IMR-90 (cell line): ENCODE results near the gene FXYD1. TPM values are rescaled to one million over a fixed set of nuclear protein-coding genes. Genes with fewer than 3 reads are reported as not detected.

Experiments used
- ATAC-seq: fragments of 200-7000 bp; cut with Tn5 transposase; 2 replicates; pipeline ENCODE4 v1.9.1; 2020; ENCODE audit warnings: low read depth, mild to moderate bottlenecking, moderate library complexity
- BruUV-seq: library from RNA; stranded (reverse); fragments of 400-500 nt; replicated peaks from 2 replicates; lab custom pipeline; 2021; lab: Mats Ljungman, UMichigan
- CTCF ChIA-PET: fragments of 300-600 bp; formaldehyde crosslinking; extraction: SDS; loops from one replicate; lab custom pipeline; 2021; ENCODE audit warnings: antibody characterized with exemption; lab: Yijun Ruan, JAX
- POLR2A ChIA-PET: fragments of 300-600 bp; sonication (Branson Sonifier 250); formaldehyde crosslinking; loops from one replicate; lab custom pipeline; 2022; ENCODE audit warnings: antibody characterized with exemption; ENCODE audit not compliant: unreplicated experiment; lab: Charles Lee
- DNase-seq: peaks from one replicate; pipeline ENCODE4 v3.0.0; 2013
- H2AFZ ChIP-seq: replicated peaks from 2 replicates; pipeline ENCODE3; 2013; ENCODE audit warnings: low read length, mild to moderate bottlenecking; ENCODE audit not compliant: poor library complexity
- H2AK5ac ChIP-seq: 2 replicates; pipeline ENCODE4 v1.6.1; 2013; ENCODE audit warnings: low read depth, low read length, inconsistent platforms
- H2AK9ac ChIP-seq: replicated peaks from 2 replicates; pipeline ENCODE3; 2013; ENCODE audit warnings: mild to moderate bottlenecking, low read depth, low read length, moderate library complexity; ENCODE audit not compliant: poor library complexity
- H2BK120ac ChIP-seq: 2 replicates; pipeline ENCODE4 v1.6.1; 2013; ENCODE audit warnings: low read depth, low read length, inconsistent platforms
- H2BK15ac ChIP-seq: 3 replicates; pipeline ENCODE4 v1.6.1; 2013; ENCODE audit warnings: low read depth, low read length, inconsistent platforms
- H2BK20ac ChIP-seq: 2 replicates; pipeline ENCODE4 v1.6.1; 2013; ENCODE audit warnings: low read depth, mild to moderate bottlenecking, inconsistent platforms, low read length, moderate library complexity
- H2BK5ac ChIP-seq: 2 replicates; pipeline ENCODE4 v1.6.1; 2013; ENCODE audit warnings: mild to moderate bottlenecking, low read depth, low read length, inconsistent platforms; ENCODE audit not compliant: poor library complexity, severe bottlenecking
- H3K14ac ChIP-seq: replicated peaks from 2 replicates; pipeline ENCODE4 v1.6.1; 2013; ENCODE audit warnings: low read depth, low read length, inconsistent platforms
- H3K18ac ChIP-seq: 2 replicates; pipeline ENCODE4 v1.6.1; 2013; ENCODE audit warnings: low read depth, low read length, control low read depth
- H3K23ac ChIP-seq: 2 replicates; pipeline ENCODE4 v1.6.1; 2013; ENCODE audit warnings: low read depth, low read length, inconsistent platforms
- H3K27ac ChIP-seq: 2 replicates; pipeline ENCODE4 v1.5.1; 2013; ENCODE audit warnings: mild to moderate bottlenecking, control low read depth, low read length; ENCODE audit not compliant: insufficient read depth
- H3K27me3 ChIP-seq: 2 replicates; pipeline ENCODE4 v1.6.1; 2013; ENCODE audit warnings: low read length; ENCODE audit not compliant: control insufficient read depth, insufficient read depth
- H3K36me3 ChIP-seq: 2 replicates; pipeline ENCODE4 v1.6.1; 2013; ENCODE audit warnings: low read length, mixed read lengths; ENCODE audit not compliant: control insufficient read depth, insufficient read depth
- H3K4ac ChIP-seq: 2 replicates; pipeline ENCODE4 v1.6.1; 2013; ENCODE audit warnings: low read depth, low read length, inconsistent platforms
- H3K4me1 ChIP-seq: 2 replicates; pipeline ENCODE4 v1.6.1; 2013; ENCODE audit warnings: low read length, mixed read lengths; ENCODE audit not compliant: control insufficient read depth, insufficient read depth
- H3K4me2 ChIP-seq: 2 replicates; pipeline ENCODE4 v1.6.1; 2013; ENCODE audit warnings: low read depth, mild to moderate bottlenecking, control low read depth, low read length, moderate library complexity
- H3K4me3 ChIP-seq: 2 replicates; pipeline ENCODE4 v1.5.1; 2013; ENCODE audit warnings: low read depth, mild to moderate bottlenecking, control low read depth, low read length, moderate library complexity; ENCODE audit not compliant: insufficient read depth
- H3K56ac ChIP-seq: 2 replicates; pipeline ENCODE4 v1.6.1; 2013; ENCODE audit warnings: low read length, inconsistent platforms; ENCODE audit not compliant: insufficient read depth; ENCODE audit errors: extremely low read depth
- H3K79me1 ChIP-seq, 2 experiments: 2 replicates each; pipeline ENCODE4 v1.6.1; 2013; ENCODE audit warnings: low read length in 2 of 2, inconsistent platforms in 1 of 2, low read depth in 1 of 2
- H3K9ac ChIP-seq: 2 replicates; pipeline ENCODE4 v1.6.1; 2013; ENCODE audit warnings: low read depth, low read length, control low read depth
- H3K9me1 ChIP-seq: 2 replicates; pipeline ENCODE4 v1.6.1; 2013; ENCODE audit warnings: low read length, inconsistent platforms; ENCODE audit not compliant: insufficient read depth
- H3K9me3 ChIP-seq: 2 replicates; pipeline ENCODE4 v1.6.1; 2013; ENCODE audit warnings: low read length; ENCODE audit not compliant: control insufficient read depth, insufficient read depth
- H4K20me1 ChIP-seq: 2 replicates; pipeline ENCODE4 v1.6.1; 2013; ENCODE audit warnings: low read length, inconsistent platforms; ENCODE audit not compliant: insufficient read depth
- H4K5ac ChIP-seq: 2 replicates; pipeline ENCODE4 v1.6.1; 2013; ENCODE audit warnings: mild to moderate bottlenecking, low read depth, low read length, control low read depth
- H4K8ac ChIP-seq, 2 experiments: 2 replicates each; pipeline ENCODE4 v1.6.1; 2013; ENCODE audit warnings: low read depth in 2 of 2, low read length in 2 of 2, control low read depth in 1 of 2, inconsistent platforms in 1 of 2
- H4K91ac ChIP-seq: 2 replicates; pipeline ENCODE4 v1.6.1; 2013; ENCODE audit warnings: low read depth, low read length, inconsistent platforms; ENCODE audit not compliant: insufficient read depth
- BHLHE40 ChIP-seq: fragments of 150-350 bp; IDR thresholded peaks from 2 replicates; pipeline ENCODE4 v1.6.1; 2016; ENCODE audit warnings: mild to moderate bottlenecking, low read depth, low read length
- CHD1 ChIP-seq: IDR thresholded peaks from 2 replicates; pipeline ENCODE4 v1.6.1; 2012; ENCODE audit warnings: low read depth, low read length, improper control_type of control experiment
- FOS ChIP-seq: fragments of 150-350 bp; IDR thresholded peaks from 2 replicates; pipeline ENCODE4 v1.6.1; 2016; ENCODE audit warnings: low read depth, low read length
- MAFK ChIP-seq: IDR thresholded peaks from 2 replicates; pipeline ENCODE4 v1.6.1; 2012; ENCODE audit warnings: low read depth, low read length, improper control_type of control experiment
- POLR2A ChIP-seq: IDR thresholded peaks from 2 replicates; pipeline ENCODE4 v1.6.1; 2012; ENCODE audit warnings: mild to moderate bottlenecking, low read depth, low read length
- RAD21 ChIP-seq: IDR thresholded peaks from 2 replicates; pipeline ENCODE4 v1.6.1; 2012; ENCODE audit warnings: low read length, improper control_type of control experiment
- SMC3 ChIP-seq: fragments of 150-350 bp; IDR thresholded peaks from 2 replicates; pipeline ENCODE4 v1.6.1; 2016; ENCODE audit warnings: low read depth, mild to moderate bottlenecking, antibody characterized with exemption, low read length, moderate library complexity
- WGBS, 2 experiments: methylation state at CpG; one replicate each; pipeline versions ENCODE4 v1.1.5 to v1.1.7; 2013; ENCODE audit warnings: missing lambda C conversion rate in 2 of 2; ENCODE audit not compliant: insufficient read length in 1 of 2; ENCODE audit errors: extremely low coverage in 2 of 2; 5-methylcytosine and 5-hydroxymethylcytosine counted together
- dilution Hi-C: fragments of 300-500 bp; cut with HindIII; formaldehyde crosslinking; loops from one replicate; pipeline ENCODE4 v1.14.3; 2018; ENCODE audit warnings: low sequenced_read_pairs; ENCODE audit not compliant: unreplicated experiment
- in situ Hi-C: fragments of 300-500 bp; cut with MboI; formaldehyde crosslinking; loops from 3 replicates; pipeline ENCODE4 v1.14.3; 2019; ENCODE audit warnings: low sequenced_read_pairs, inconsistent platforms, mixed read lengths
- intact Hi-C: fragments of 100-400 bp; cut with micrococcal nuclease; formaldehyde crosslinking; loops from 2 replicates; pipeline ENCODE4 v1.10.0; 2022
- polyA plus RNA-seq, 3 experiments: library from polyadenylated mRNA; depleted of rRNA; stranded (reverse); fragments of >200 nt; gene quantifications; 2 replicates each; pipeline ENCODE4 v1.2.3, GENCODE V29; 2012; ENCODE audit warnings: low replicate concordance in 1 of 3
- total RNA-seq: library from RNA; depleted of rRNA; stranded (reverse); fragments of >200 nt; gene quantifications from 2 replicates; pipeline ENCODE4 v1.2.3, GENCODE V29; 2012
- TF ChIP-seq, protein P1 (sequence below): fragments of 150-350 bp; IDR thresholded peaks from 2 replicates; pipeline ENCODE4 v1.6.1; 2017; ENCODE audit warnings: mild to moderate bottlenecking, antibody characterized with exemption, low read length, low read depth
- TF ChIP-seq, protein P2 (sequence below): fragments of 150-350 bp; IDR thresholded peaks from 2 replicates; pipeline ENCODE4 v1.6.1; 2016; ENCODE audit warnings: low read depth, mild to moderate bottlenecking, low read length, moderate library complexity, borderline replicate concordance

Gene FXYD1
- total and polyA plus RNA-seq, 2 of the 4 experiments (the other 2 are of a cell fraction): 0.18 to 3.9 TPM

GRCh38 chr19:35144600-35145436 is 6.2 kb downstream of the FXYD1 start (continued):
- TF ChIP-seq FOS: no peak

DNA sequence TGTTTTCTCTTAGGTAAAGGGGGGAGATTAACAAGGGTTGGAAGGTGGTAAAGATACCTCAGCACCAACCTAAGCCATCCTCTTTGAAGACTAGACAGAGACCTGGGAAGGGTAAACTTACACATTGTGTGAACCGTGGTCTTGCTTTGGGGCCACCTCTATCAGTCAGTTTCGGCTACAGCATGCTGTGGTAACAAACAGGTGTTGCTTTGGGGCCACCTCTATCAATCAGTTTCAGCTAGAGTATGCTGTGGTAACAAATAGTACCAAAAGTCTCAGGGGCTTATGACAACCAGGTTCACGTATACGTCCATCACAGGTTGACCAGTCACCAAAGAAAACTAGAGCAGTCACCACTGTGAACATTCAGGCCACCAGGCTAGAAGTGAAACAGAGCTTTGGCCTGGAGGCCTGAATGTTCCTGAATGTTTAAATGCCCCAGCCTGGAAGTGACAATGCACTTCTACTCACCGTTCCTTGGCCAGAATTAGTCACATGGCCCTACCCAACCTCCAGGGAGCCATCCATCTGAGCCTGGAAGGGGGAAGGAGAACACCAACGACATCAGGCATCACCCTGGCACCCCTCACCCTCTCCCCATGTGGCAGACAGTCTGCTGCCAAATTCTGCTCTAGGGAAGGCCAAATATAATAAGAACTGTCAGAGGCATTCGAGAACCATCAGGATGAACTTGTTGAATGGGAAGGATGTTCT is 8.3 kb downstream of the FXYD1 start:
- BruUV-seq: no TSS peak
- POLR2A ChIA-PET: no interaction called here
- H2BK120ac ChIP-seq: no peak overlapping the region
- H2AFZ ChIP-seq: no peak overlapping the region
- WGBS, 2 experiments: 83% methylated on average over 1 of the region's 7 CpGs; no CpG with 5 or more reads in 1 of the 2 experiments
- ATAC-seq (no peak), DNase-seq (no peak)
- H3K23ac ChIP-seq: no peak overlapping the region
- peaks cover 3% of the 10 kb centered on the region; the same call in 1 of the 2 replicates for H3K9me1 ChIP-seq
- no peak overlapping the region for H2BK15ac ChIP-seq
- no peak overlapping the region for H3K18ac ChIP-seq
- no peak overlapping the region for H3K9ac ChIP-seq
- H3K4ac ChIP-seq: no peak overlapping the region
- no peaks in the 10 kb centered on the region for H3K9me3 ChIP-seq
- H3K14ac ChIP-seq: no peak overlapping the region
- no peak overlapping the region for H3K4me2 ChIP-seq
- H3K56ac ChIP-seq: no peak overlapping the region
- in situ Hi-C loops (no loop called here), dilution Hi-C loops (no loop called here), intact Hi-C loops (no loop called here)
- no peak overlapping the region for H3K27ac ChIP-seq
- H2BK5ac ChIP-seq: no peak overlapping the region
- no peak overlapping the region for H2AK9ac ChIP-seq
- CTCF ChIA-PET: no interaction called here
- no peaks in the 10 kb centered on the region; the same call in 1 of the 2 replicates for H3K4me1 ChIP-seq
- no peak overlapping the region for H4K8ac ChIP-seq
- H3K4me3 ChIP-seq: no peak overlapping the region
- no peaks in the 10 kb centered on the region for H4K20me1 ChIP-seq
- H3K79me1 ChIP-seq: no peaks in the 10 kb centered on the region
- TF ChIP-seq FOS (no peak), CHD1 (no peak), BHLHE40 (no peak), RAD21 (no peak), POLR2A (no peak), MAFK (no peak), SMC3 (no peak)
- TF ChIP-seq, protein P1, sequence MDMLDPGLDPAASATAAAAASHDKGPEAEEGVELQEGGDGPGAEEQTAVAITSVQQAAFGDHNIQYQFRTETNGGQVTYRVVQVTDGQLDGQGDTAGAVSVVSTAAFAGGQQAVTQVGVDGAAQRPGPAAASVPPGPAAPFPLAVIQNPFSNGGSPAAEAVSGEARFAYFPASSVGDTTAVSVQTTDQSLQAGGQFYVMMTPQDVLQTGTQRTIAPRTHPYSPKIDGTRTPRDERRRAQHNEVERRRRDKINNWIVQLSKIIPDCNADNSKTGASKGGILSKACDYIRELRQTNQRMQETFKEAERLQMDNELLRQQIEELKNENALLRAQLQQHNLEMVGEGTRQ: no peak
- TF ChIP-seq, protein P2, sequence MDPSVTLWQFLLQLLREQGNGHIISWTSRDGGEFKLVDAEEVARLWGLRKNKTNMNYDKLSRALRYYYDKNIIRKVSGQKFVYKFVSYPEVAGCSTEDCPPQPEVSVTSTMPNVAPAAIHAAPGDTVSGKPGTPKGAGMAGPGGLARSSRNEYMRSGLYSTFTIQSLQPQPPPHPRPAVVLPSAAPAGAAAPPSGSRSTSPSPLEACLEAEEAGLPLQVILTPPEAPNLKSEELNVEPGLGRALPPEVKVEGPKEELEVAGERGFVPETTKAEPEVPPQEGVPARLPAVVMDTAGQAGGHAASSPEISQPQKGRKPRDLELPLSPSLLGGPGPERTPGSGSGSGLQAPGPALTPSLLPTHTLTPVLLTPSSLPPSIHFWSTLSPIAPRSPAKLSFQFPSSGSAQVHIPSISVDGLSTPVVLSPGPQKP: no peak
- no peak overlapping the region for H4K5ac ChIP-seq
- H2AK5ac ChIP-seq: no peak overlapping the region
- H2BK20ac ChIP-seq: no peak overlapping the region
- H3K27me3 ChIP-seq: peaks cover 31% of the 10 kb centered on the region
- H4K91ac ChIP-seq: no peak overlapping the region
- no peaks in the 10 kb centered on the region for H3K36me3 ChIP-seq
